ENCODE results near the gene RECQL. TPM values are rescaled to one million over a fixed set of nuclear protein-coding genes. Genes with fewer than 3 reads are reported as not detected.

Gene RECQL
- total RNA-seq, 1 experiment from 2014 or later = 21.3 TPM

DNA sequence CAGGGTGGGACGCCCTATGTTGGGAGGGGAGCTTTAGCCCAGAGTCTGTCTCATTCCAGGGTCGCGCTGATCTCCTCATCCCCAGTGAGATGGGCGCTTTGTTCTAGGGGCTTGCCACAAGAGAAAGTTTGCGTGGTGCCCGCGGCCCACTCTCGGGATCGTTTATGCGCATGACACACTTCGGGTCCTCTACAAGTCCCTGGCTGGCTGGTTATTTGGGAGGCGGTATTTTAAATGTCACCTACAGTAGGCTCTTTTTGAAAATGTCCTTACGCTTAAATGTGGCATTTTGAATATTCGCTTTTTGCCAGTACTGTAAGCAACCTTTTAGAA, 695 bp upstream of the RECQL start:
- TF ChIP-seq TCF7L2 (IDR thresholded peaks at IDR 0.05; ENCODE audit: borderline replicate concordance, extremely low read depth, insufficient read depth, insufficient read length) (no peak), EZH2 (IDR thresholded peaks at IDR 0.05) (no peak), SIN3A (IDR thresholded peaks at IDR 0.05; ENCODE audit: low read depth) (no peak)
- peaks cover 66% of the 10 kb centered on the region for H3K79me2 ChIP-seq (ENCODE audit: insufficient read depth, low read length)
- RAD21 ChIA-PET (ENCODE audit: low non-redundant PET in 1 of 2, low total read pairs in 2 of 2, uncharacterized antibody in 2 of 2, unreplicated experiment in 2 of 2) = no interaction called here
- DNase-seq (ENCODE audit: low read depth, low spot score) (no peak), ATAC-seq (peak; percentile 25)
- peak overlapping the region; percentile 81 to 94 for H3K4me3 ChIP-seq (replicated peaks in 1 of 2; ENCODE audit: low read depth in 1 of 2, low read length in 2 of 2)
- no peaks in the 10 kb centered on the region for H3K36me3 ChIP-seq (ENCODE audit: control insufficient read depth in 1 of 2, insufficient read depth in 2 of 2, low read length in 2 of 2)
- POLR2A ChIA-PET = no interaction called here
- BruUV-seq (replicated peaks) = no TSS peak
- peak overlapping the region; percentile 31 for H2AFZ ChIP-seq (ENCODE audit: low read depth, low read length, poor library complexity, severe bottlenecking)
- intact Hi-C loops (cut with micrococcal nuclease) = no loop called here
- no peaks in the 10 kb centered on the region for H3K27me3 ChIP-seq (ENCODE audit: insufficient read depth, low read length)
- H3K4me1 ChIP-seq (ENCODE audit: control insufficient read depth in 1 of 2, insufficient read depth in 2 of 2, low read length in 2 of 2) = peaks cover 13 to 19% of the 10 kb centered on the region in 2 experiments; a peak in 3 of 4 replicates
- H3K9me3 ChIP-seq (ENCODE audit: control insufficient read depth in 1 of 2, insufficient read depth in 1 of 2, low read depth in 1 of 2, low read length in 2 of 2) = no peaks in the 10 kb centered on the region
- H3K9me2 ChIP-seq (ENCODE audit: insufficient read depth) = no peaks in the 10 kb centered on the region
- CTCF ChIA-PET = no interaction called here
- H3K4me2 ChIP-seq (ENCODE audit: low read length) = peak overlapping the region; percentile 81
- H3K27ac ChIP-seq (ENCODE audit: low read depth, low read length) = peak overlapping the region; percentile 62
- no peaks in the 10 kb centered on the region for H4K20me1 ChIP-seq (ENCODE audit: insufficient read depth)
- peak overlapping the region; percentile 93 for H3K9ac ChIP-seq (ENCODE audit: low read length)

DNA sequence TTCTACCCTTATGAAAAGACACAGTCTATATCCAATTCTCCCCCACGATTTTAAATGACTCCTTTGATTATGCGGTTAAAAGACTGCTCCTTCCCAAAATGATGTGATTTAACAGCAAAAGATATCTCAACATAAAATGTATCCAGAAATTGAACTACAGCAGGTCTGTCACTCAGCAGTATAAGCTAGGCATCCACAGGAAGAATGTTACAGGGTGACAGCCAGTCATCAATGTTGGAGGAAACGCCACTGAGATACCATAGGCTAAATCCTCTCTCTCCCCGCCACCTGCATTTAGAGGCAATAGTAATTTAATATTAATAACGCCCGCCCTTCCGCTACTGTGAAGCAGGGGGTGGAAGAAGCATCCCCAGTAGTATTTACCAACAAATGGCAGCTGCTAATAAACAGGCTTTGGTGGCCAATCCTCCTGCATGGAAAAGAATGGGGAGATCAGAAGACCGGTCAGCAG, 613 bp downstream of the RECQL start:
- ChIA-PET CTCF (no interaction called here), POLR2A (no interaction called here), RAD21 (ENCODE audit: low non-redundant PET in 1 of 2, low total read pairs in 2 of 2, uncharacterized antibody in 2 of 2, unreplicated experiment in 2 of 2) (no interaction called here)
- ATAC-seq = no peak
- Histone ChIP-seq H2AFZ (ENCODE audit: low read depth, low read length, poor library complexity, severe bottlenecking) (no peak overlapping the region), H3K9me3 (ENCODE audit: control insufficient read depth in 1 of 2, insufficient read depth in 1 of 2, low read depth in 1 of 2, low read length in 2 of 2) (no peaks in the 10 kb centered on the region), H3K79me2 (ENCODE audit: insufficient read depth, low read length) (peaks cover 53% of the 10 kb centered on the region), H3K4me1 (ENCODE audit: control insufficient read depth in 1 of 2, insufficient read depth in 2 of 2, low read length in 2 of 2) (peaks cover 13 to 19% of the 10 kb centered on the region in 2 experiments; a peak in 3 of 4 replicates), H3K9ac (ENCODE audit: low read length) (peak overlapping the region; percentile 93), H3K4me2 (ENCODE audit: low read length) (peak overlapping the region; percentile 81), H3K4me3 (replicated peaks in 1 of 2; ENCODE audit: low read depth in 1 of 2, low read length in 2 of 2) (peak overlapping the region; percentile 81 to 94), H4K20me1 (ENCODE audit: insufficient read depth) (no peaks in the 10 kb centered on the region), H3K9me2 (ENCODE audit: insufficient read depth) (no peaks in the 10 kb centered on the region), H3K27ac (ENCODE audit: low read depth, low read length) (peak overlapping the region; percentile 58), H3K27me3 (ENCODE audit: insufficient read depth, low read length) (no peaks in the 10 kb centered on the region), H3K36me3 (ENCODE audit: control insufficient read depth in 1 of 2, insufficient read depth in 2 of 2, low read length in 2 of 2) (no peaks in the 10 kb centered on the region; a peak in 1 of 4 replicates)
- DNase-seq (ENCODE audit: low read depth, low spot score) = no peak
- TSS peak; percentile 63 for BruUV-seq (replicated peaks)
- TF ChIP-seq, protein P1, sequence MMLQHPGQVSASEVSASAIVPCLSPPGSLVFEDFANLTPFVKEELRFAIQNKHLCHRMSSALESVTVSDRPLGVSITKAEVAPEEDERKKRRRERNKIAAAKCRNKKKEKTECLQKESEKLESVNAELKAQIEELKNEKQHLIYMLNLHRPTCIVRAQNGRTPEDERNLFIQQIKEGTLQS (IDR thresholded peaks at IDR 0.05) = no peak
- TF ChIP-seq EZH2phosphoT487 (IDR thresholded peaks at IDR 0.05; ENCODE audit: borderline replicate concordance) (no peak), CBX3 (IDR thresholded peaks at IDR 0.05; ENCODE audit: low read depth) (no peak)
- intact Hi-C loops (cut with micrococcal nuclease) = no loop called here

Measured in HCT116 (cell line).